Glutamatergic neuron (in vitro differentiated cells): ENCODE data around the gene CNST. TPM values are rescaled to one million over a fixed set of nuclear protein-coding genes. Genes with fewer than 3 reads are reported as not detected.

ENCODE experiments used
- DNase-seq: peaks from one replicate; pipeline ENCODE4 v3.0.0; 2022
- H3K27ac Mint-ChIP-seq: one replicate; pipeline ENCODE4 v1.8.0; 2020; ENCODE audit warnings: mild to moderate bottlenecking, mixed read lengths, inconsistent platforms; ENCODE audit not compliant: unreplicated experiment
- H3K27me3 Mint-ChIP-seq: one replicate; pipeline ENCODE4 v1.8.0; 2020; ENCODE audit warnings: mild to moderate bottlenecking, moderate library complexity, mixed read lengths, inconsistent platforms; ENCODE audit not compliant: unreplicated experiment
- H3K36me3 Mint-ChIP-seq: one replicate; pipeline ENCODE4 v1.8.0; 2020; ENCODE audit warnings: mild to moderate bottlenecking, mixed read lengths, inconsistent platforms; ENCODE audit not compliant: unreplicated experiment
- H3K4me1 Mint-ChIP-seq: one replicate; pipeline ENCODE4 v1.8.0; 2020; ENCODE audit warnings: mild to moderate bottlenecking, low read depth, mixed read lengths, inconsistent platforms; ENCODE audit not compliant: unreplicated experiment
- H3K4me3 Mint-ChIP-seq: one replicate; pipeline ENCODE4 v1.8.0; 2020; ENCODE audit warnings: mild to moderate bottlenecking, mixed read lengths, inconsistent platforms; ENCODE audit not compliant: unreplicated experiment
- H3K9me3 Mint-ChIP-seq: one replicate; pipeline ENCODE4 v1.8.0; 2020; ENCODE audit warnings: mild to moderate bottlenecking, moderate library complexity, mixed read lengths, inconsistent platforms; ENCODE audit not compliant: unreplicated experiment
- total RNA-seq: library from RNA; stranded (reverse); fragmentation: NEBNext Ultra II Directional; extraction: Animal tissue kit (Norgen Biotek cat#: 25700); gene quantifications from one replicate; pipeline ENCODE4 v1.2.1, GENCODE V29; 2021; ENCODE audit not compliant: unreplicated experiment
- TF ChIP-seq, protein P1 (sequence below): fragments of 200-600 bp; sonication (generic); IDR thresholded peaks from one replicate; pipeline ENCODE4 v1.5.0; 2021; ENCODE audit not compliant: partially characterized antibody, unreplicated experiment

The CNST gene
- total RNA-seq, 1 donor from 2014 or later = 87.2 TPM

DNA sequence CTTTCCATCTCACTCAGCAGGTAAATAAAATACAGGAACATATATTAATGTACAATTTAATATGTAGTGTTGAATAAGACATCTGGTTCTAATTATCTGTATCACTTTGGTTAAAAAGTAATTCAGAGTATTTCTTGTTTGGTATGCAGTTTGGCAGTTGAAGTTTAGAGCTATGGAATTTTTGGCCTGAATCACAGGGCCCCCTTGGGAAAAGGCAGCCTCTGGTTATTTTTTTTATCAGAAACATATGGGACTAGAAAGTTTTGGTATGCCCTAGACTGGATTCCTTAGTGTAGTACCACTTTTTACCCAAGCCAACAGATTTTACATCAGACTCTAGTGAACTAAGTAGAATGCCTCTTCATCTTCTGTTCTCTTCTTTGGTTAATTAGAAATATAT lies 26.4 kb downstream of the CNST start:
- H3K36me3 Mint-ChIP-seq = no peaks in the 10 kb centered on the region
- H3K27ac Mint-ChIP-seq = no peak overlapping the region
- DNase-seq = no peak
- no peak overlapping the region for H3K4me3 Mint-ChIP-seq
- no peaks in the 10 kb centered on the region for H3K4me1 Mint-ChIP-seq
- H3K27me3 Mint-ChIP-seq = peaks cover 2% of the 10 kb centered on the region
- no peaks in the 10 kb centered on the region for H3K9me3 Mint-ChIP-seq
- TF ChIP-seq, protein P1, sequence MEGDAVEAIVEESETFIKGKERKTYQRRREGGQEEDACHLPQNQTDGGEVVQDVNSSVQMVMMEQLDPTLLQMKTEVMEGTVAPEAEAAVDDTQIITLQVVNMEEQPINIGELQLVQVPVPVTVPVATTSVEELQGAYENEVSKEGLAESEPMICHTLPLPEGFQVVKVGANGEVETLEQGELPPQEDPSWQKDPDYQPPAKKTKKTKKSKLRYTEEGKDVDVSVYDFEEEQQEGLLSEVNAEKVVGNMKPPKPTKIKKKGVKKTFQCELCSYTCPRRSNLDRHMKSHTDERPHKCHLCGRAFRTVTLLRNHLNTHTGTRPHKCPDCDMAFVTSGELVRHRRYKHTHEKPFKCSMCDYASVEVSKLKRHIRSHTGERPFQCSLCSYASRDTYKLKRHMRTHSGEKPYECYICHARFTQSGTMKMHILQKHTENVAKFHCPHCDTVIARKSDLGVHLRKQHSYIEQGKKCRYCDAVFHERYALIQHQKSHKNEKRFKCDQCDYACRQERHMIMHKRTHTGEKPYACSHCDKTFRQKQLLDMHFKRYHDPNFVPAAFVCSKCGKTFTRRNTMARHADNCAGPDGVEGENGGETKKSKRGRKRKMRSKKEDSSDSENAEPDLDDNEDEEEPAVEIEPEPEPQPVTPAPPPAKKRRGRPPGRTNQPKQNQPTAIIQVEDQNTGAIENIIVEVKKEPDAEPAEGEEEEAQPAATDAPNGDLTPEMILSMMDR = no peak

DNA sequence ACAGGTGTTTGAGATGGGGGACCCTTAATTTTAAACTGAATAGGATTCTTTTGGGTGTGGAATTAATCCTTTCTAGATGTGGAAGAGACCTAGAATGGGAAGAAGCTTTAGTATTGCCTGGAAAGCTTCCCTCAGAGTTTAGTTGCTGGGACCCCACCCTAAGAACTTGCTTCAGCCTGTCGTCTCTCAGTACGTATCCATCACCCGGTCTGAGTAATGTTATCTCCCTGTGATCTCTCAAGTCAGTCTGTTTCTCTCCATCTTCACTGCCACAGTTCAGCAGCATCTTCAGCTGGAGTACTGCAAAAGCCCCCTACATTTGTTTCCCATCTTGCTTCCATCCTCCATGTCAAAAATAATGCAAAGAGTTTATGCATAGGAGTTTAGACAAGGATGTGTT lies 28.9 kb downstream of the CNST start:
- H3K36me3 Mint-ChIP-seq = no peaks in the 10 kb centered on the region
- H3K4me1 Mint-ChIP-seq = peaks cover 4% of the 10 kb centered on the region
- H3K27me3 Mint-ChIP-seq = peaks cover 2% of the 10 kb centered on the region

DNA sequence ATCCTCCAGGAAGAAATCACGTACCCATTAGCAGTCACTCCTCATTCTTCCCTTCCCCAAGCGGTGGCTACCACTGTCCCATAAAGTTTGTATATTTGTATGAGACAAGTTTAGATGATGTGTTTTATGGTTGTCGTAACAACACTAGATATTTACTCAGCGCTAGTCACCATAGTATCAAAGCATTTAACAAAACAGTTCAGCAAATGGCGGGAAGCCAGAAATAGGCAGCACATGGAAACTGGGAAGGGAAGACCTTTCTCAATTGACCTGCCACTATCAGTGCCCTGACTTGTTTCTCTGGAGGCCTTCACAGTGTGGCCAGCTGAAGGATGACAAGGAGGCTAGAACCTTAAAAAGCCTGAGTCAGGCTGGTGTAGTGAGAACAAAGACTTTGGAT lies 31.1 kb downstream of the CNST start:
- TF ChIP-seq, protein P1 = no peak
- Mint-ChIP-seq H3K36me3 (no peaks in the 10 kb centered on the region), H3K27ac (no peak overlapping the region), H3K4me1 (peaks cover 9% of the 10 kb centered on the region), H3K27me3 (peaks cover 2% of the 10 kb centered on the region), H3K9me3 (no peaks in the 10 kb centered on the region), H3K4me3 (no peak overlapping the region)
- no peak for DNase-seq

More for the DNA sequence above, 28.9 kb downstream of the CNST start:
- Mint-ChIP-seq H3K27ac (no peak overlapping the region), H3K9me3 (no peaks in the 10 kb centered on the region), H3K4me3 (no peak overlapping the region)
- TF ChIP-seq, protein P1 = no peak
- DNase-seq = no peak

DNA sequence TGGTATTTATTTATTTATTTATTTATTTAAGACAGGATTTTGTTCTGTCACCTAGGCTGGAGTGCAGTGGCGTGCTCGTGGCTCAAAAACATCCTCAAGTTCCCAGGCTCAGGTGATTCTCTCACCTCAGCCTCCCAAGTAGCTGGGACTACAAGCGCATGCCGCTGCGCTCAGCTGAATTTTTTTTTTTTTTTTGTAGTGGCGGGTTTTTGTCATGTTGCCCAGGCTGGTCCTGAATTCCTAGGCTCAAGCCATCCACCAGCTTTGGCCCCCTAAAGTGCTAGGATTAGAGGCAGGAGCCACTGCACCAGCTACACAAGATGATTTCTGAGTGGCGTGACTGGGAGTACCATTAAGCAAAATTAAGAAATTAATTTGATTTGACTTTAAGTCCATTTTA lies 31.7 kb downstream of the CNST start:
- H3K36me3 Mint-ChIP-seq = no peaks in the 10 kb centered on the region
- peaks cover 9% of the 10 kb centered on the region for H3K4me1 Mint-ChIP-seq
- no peak overlapping the region for H3K4me3 Mint-ChIP-seq
- no peak for DNase-seq
- H3K27me3 Mint-ChIP-seq = peaks cover 2% of the 10 kb centered on the region
- TF ChIP-seq, protein P1 = no peak
- no peaks in the 10 kb centered on the region for H3K9me3 Mint-ChIP-seq
- H3K27ac Mint-ChIP-seq = no peak overlapping the region

DNA sequence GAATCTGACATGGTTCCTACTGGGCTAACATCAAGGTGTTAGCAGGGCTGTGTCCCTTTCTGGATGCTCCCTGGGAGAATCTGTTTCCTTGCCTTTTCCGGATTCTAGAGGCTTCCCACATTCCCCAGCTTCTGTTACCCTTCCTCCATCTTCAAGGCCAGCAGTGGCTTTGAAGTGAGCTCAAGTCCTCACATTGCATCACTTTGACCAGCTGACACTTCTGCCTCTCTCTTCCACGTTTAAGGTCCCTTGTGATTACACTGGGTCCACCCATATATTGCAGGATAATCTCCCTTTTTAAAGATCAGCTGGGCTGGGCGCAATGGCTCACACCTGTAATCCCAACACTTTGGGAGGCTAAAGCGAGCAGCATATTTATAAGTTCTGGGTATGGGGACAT lies 33.1 kb downstream of the CNST start:
- Mint-ChIP-seq H3K36me3 (no peaks in the 10 kb centered on the region), H3K4me3 (no peak overlapping the region), H3K27me3 (peaks cover 2% of the 10 kb centered on the region), H3K9me3 (no peaks in the 10 kb centered on the region), H3K4me1 (peaks cover 9% of the 10 kb centered on the region), H3K27ac (no peak overlapping the region)
- no peak for DNase-seq
- TF ChIP-seq, protein P1 = no peak
